ENCODE data around the gene PPOX. TPM values are rescaled to one million over a fixed set of nuclear protein-coding genes. Genes with fewer than 3 reads are reported as not detected.

The PPOX gene
- total RNA-seq, 1 experiment from 2014 or later, result 24.2 TPM

DNA sequence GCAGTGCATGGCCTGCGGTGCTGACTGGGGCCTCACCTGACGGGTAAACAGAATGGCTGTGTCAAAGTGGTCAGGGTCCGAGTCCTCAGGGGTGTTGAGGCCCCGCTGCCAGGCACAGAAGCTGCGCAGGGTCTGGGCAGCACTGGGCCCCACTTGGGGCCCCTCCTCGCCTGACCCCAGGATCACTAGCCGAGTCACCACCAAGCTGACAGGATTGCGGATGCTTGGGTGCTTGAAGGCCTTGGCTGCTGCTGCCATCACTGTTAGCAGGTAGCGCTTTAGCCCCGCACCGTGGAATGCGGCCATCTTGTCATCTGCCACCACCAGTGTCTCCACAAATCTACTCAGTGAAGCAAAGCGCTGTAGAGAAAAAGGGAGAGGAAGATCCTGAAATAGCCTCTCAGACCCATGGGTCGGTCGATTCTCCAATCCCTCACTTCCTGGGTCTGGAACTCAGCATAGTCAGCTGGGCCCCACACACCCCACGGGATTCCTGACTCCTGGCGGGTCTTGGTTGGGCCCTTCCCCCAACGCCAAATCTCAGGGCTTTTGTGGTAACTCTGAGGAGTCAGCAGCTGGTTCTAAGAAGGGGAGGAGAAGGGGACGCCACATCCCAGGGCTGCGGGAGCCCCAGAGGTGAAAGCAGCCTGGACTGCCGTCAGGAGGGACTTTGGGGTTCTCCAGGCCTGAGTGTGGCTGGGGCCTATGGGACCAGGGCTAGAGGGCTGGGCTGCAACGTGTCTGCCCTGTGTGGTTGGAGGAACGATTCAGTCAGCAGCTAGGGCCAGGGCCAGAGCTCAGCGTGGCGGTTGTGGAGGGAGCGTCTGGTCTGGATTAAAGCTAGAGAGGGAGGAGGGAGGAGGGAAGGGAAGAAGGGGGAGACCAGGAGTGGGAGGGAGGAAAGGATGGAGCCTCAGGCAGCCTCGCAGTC, 30.6 kb downstream of the PPOX start:
- ATAC-seq (no peak), DNase-seq (ENCODE audit: low read depth, low spot score) (no peak)
- H3K4me2 ChIP-seq (ENCODE audit: low read length), result no peak overlapping the region
- ChIA-PET POLR2A (no interaction called here), CTCF (no interaction called here), RAD21 (ENCODE audit: low non-redundant PET in 1 of 2, low total read pairs in 2 of 2, uncharacterized antibody in 2 of 2, unreplicated experiment in 2 of 2) (no interaction called here)
- H3K79me2 ChIP-seq (ENCODE audit: insufficient read depth, low read length), result no peaks in the 10 kb centered on the region
- no peaks in the 10 kb centered on the region for H3K9me2 ChIP-seq (ENCODE audit: insufficient read depth)
- H3K27ac ChIP-seq (ENCODE audit: low read depth, low read length), result no peak overlapping the region
- H4K20me1 ChIP-seq (ENCODE audit: insufficient read depth), result no peaks in the 10 kb centered on the region
- no peak overlapping the region for H3K4me3 ChIP-seq (replicated peaks in 1 of 2; ENCODE audit: low read depth in 1 of 2, low read length in 2 of 2)
- BruUV-seq (replicated peaks), result no TSS peak
- no peak overlapping the region for H3K9ac ChIP-seq (ENCODE audit: low read length)
- H3K4me1 ChIP-seq (ENCODE audit: control insufficient read depth in 1 of 2, insufficient read depth in 2 of 2, low read length in 2 of 2), result peaks cover 4 to 30% of the 10 kb centered on the region in 2 experiments; a peak in 3 of 4 replicates
- H2AFZ ChIP-seq (ENCODE audit: low read depth, low read length, poor library complexity, severe bottlenecking), result no peak overlapping the region
- intact Hi-C loops (cut with micrococcal nuclease), result no loop called here
- H3K27me3 ChIP-seq (ENCODE audit: insufficient read depth, low read length), result no peaks in the 10 kb centered on the region
- no peak for TF ChIP-seq YY1 (IDR thresholded peaks at IDR 0.05; ENCODE audit: extremely low read depth, insufficient replicate concordance, low read depth, low read length)
- TF ChIP-seq, protein P1, sequence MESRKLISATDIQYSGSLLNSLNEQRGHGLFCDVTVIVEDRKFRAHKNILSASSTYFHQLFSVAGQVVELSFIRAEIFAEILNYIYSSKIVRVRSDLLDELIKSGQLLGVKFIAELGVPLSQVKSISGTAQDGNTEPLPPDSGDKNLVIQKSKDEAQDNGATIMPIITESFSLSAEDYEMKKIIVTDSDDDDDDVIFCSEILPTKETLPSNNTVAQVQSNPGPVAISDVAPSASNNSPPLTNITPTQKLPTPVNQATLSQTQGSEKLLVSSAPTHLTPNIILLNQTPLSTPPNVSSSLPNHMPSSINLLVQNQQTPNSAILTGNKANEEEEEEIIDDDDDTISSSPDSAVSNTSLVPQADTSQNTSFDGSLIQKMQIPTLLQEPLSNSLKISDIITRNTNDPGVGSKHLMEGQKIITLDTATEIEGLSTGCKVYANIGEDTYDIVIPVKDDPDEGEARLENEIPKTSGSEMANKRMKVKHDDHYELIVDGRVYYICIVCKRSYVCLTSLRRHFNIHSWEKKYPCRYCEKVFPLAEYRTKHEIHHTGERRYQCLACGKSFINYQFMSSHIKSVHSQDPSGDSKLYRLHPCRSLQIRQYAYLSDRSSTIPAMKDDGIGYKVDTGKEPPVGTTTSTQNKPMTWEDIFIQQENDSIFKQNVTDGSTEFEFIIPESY (IDR thresholded peaks at IDR 0.05; ENCODE audit: extremely low read depth, insufficient replicate concordance, low read length), result no peak
- no peak for TF ChIP-seq CEBPB (IDR thresholded peaks at IDR 0.05; ENCODE audit: low read depth)
- TF ChIP-seq EZH2 (IDR thresholded peaks at IDR 0.05), result no peak
- TF ChIP-seq POLR2A (IDR thresholded peaks at IDR 0.05; ENCODE audit: borderline replicate concordance, extremely low read depth, insufficient read depth, insufficient read length), result no peak
- TF ChIP-seq EZH2phosphoT487 (IDR thresholded peaks at IDR 0.05; ENCODE audit: borderline replicate concordance), result no peak
- TF ChIP-seq TCF7L2 (IDR thresholded peaks at IDR 0.05; ENCODE audit: borderline replicate concordance, extremely low read depth, insufficient read depth, insufficient read length), result no peak
- TF ChIP-seq CBX3 (IDR thresholded peaks at IDR 0.05; ENCODE audit: low read depth), result no peak
- TF ChIP-seq EGR1 (IDR thresholded peaks at IDR 0.05; ENCODE audit: low read depth), result no peak
- TF ChIP-seq POLR2AphosphoS5 (IDR thresholded peaks at IDR 0.05; ENCODE audit: low read depth, low read length), result no peak
- no peak for TF ChIP-seq SIN3A (IDR thresholded peaks at IDR 0.05; ENCODE audit: low read depth)
- no peak for TF ChIP-seq FOSL1 (IDR thresholded peaks at IDR 0.05; ENCODE audit: low read depth)
- TF ChIP-seq, protein P2, sequence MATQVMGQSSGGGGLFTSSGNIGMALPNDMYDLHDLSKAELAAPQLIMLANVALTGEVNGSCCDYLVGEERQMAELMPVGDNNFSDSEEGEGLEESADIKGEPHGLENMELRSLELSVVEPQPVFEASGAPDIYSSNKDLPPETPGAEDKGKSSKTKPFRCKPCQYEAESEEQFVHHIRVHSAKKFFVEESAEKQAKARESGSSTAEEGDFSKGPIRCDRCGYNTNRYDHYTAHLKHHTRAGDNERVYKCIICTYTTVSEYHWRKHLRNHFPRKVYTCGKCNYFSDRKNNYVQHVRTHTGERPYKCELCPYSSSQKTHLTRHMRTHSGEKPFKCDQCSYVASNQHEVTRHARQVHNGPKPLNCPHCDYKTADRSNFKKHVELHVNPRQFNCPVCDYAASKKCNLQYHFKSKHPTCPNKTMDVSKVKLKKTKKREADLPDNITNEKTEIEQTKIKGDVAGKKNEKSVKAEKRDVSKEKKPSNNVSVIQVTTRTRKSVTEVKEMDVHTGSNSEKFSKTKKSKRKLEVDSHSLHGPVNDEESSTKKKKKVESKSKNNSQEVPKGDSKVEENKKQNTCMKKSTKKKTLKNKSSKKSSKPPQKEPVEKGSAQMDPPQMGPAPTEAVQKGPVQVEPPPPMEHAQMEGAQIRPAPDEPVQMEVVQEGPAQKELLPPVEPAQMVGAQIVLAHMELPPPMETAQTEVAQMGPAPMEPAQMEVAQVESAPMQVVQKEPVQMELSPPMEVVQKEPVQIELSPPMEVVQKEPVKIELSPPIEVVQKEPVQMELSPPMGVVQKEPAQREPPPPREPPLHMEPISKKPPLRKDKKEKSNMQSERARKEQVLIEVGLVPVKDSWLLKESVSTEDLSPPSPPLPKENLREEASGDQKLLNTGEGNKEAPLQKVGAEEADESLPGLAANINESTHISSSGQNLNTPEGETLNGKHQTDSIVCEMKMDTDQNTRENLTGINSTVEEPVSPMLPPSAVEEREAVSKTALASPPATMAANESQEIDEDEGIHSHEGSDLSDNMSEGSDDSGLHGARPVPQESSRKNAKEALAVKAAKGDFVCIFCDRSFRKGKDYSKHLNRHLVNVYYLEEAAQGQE (IDR thresholded peaks at IDR 0.05; ENCODE audit: low read depth), result no peak
- no peak for TF ChIP-seq JUND (IDR thresholded peaks at IDR 0.05)
- TF ChIP-seq ZFX (IDR thresholded peaks at IDR 0.05), result no peak
- no peak for TF ChIP-seq ELF1 (IDR thresholded peaks at IDR 0.05; ENCODE audit: borderline replicate concordance, low read depth)
- TF ChIP-seq, protein P3, sequence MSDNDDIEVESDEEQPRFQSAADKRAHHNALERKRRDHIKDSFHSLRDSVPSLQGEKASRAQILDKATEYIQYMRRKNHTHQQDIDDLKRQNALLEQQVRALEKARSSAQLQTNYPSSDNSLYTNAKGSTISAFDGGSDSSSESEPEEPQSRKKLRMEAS (IDR thresholded peaks at IDR 0.05), result no peak
- TF ChIP-seq ZNF274 (IDR thresholded peaks at IDR 0.05; ENCODE audit: low read depth, low read length), result no peak
- TF ChIP-seq SP1 (IDR thresholded peaks at IDR 0.05; ENCODE audit: low read depth), result no peak
- TF ChIP-seq, protein P4, sequence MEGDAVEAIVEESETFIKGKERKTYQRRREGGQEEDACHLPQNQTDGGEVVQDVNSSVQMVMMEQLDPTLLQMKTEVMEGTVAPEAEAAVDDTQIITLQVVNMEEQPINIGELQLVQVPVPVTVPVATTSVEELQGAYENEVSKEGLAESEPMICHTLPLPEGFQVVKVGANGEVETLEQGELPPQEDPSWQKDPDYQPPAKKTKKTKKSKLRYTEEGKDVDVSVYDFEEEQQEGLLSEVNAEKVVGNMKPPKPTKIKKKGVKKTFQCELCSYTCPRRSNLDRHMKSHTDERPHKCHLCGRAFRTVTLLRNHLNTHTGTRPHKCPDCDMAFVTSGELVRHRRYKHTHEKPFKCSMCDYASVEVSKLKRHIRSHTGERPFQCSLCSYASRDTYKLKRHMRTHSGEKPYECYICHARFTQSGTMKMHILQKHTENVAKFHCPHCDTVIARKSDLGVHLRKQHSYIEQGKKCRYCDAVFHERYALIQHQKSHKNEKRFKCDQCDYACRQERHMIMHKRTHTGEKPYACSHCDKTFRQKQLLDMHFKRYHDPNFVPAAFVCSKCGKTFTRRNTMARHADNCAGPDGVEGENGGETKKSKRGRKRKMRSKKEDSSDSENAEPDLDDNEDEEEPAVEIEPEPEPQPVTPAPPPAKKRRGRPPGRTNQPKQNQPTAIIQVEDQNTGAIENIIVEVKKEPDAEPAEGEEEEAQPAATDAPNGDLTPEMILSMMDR (IDR thresholded peaks at IDR 0.05 in 2 of 3, conservative IDR thresholded peaks at IDR 0.05 in 1 of 3; ENCODE audit: borderline replicate concordance in 1 of 3, insufficient read depth in 1 of 3, low read depth in 2 of 3, low read length in 2 of 3), result no peak
- no peaks in the 10 kb centered on the region for H3K36me3 ChIP-seq (ENCODE audit: control insufficient read depth in 1 of 2, insufficient read depth in 2 of 2, low read length in 2 of 2)
- no peaks in the 10 kb centered on the region for H3K9me3 ChIP-seq (ENCODE audit: control insufficient read depth in 1 of 2, insufficient read depth in 1 of 2, low read depth in 1 of 2, low read length in 2 of 2)
